D341Med (cell line): ENCODE data around the gene PFN3.
"Not testable (repeated sequence)": the region's sequence is repeated elsewhere in the genome, so short reads cannot be mapped to it uniquely, and the experiment has no call there.

Experiments
- DNase-seq: peaks from one replicate; pipeline ENCODE4 v3.0.0; 2012; ENCODE audit warnings: low spot score

The PFN3 gene

GRCh38 chr5:177425196-177425800 lies 24.8 kb upstream of the PFN3 start:
- DNase-seq = no peak

- no peak for DNase-seq
Measured at GRCh38 chr5:177423671-177424070, 23.2 kb upstream of the PFN3 start.

GRCh38 chr5:177421062-177421798 lies 20.8 kb upstream of the PFN3 start:
- no peak for DNase-seq

GRCh38 chr5:177420472-177420871 lies 20.0 kb upstream of the PFN3 start:
- DNase-seq = not testable (repeated sequence)

GRCh38 chr5:177419046-177419445 lies 18.6 kb upstream of the PFN3 start:
- DNase-seq = no peak

- DNase-seq = not testable (repeated sequence)
Measured at GRCh38 chr5:177417081-177417480, 16.6 kb upstream of the PFN3 start.

- no peak for DNase-seq
Measured at GRCh38 chr5:177414481-177414880, 14.0 kb upstream of the PFN3 start.

- no peak for DNase-seq
Measured at GRCh38 chr5:177412603-177413233, 12.3 kb upstream of the PFN3 start.

- DNase-seq = no peak
Measured at GRCh38 chr5:177410575-177410974, 10.1 kb upstream of the PFN3 start.

- DNase-seq = no peak
Measured at GRCh38 chr5:177409043-177409801, 8.8 kb upstream of the PFN3 start, which contains the start of gene F12. Gene F12, minus strand, starts transcription at chr5:177409564. Its CDS starts 37 bp downstream, at chr5:177409527.

- no peak for DNase-seq
Measured at GRCh38 chr5:177405805-177406204, 5.3 kb upstream of the PFN3 start.

- DNase-seq = no peak
Measured at GRCh38 chr5:177405312-177405711, 4.9 kb upstream of the PFN3 start.

- DNase-seq = no peak
Measured at GRCh38 chr5:177404641-177405179, 4.2 kb upstream of the PFN3 start.

GRCh38 chr5:177403792-177404640 lies 3.6 kb upstream of the PFN3 start:
- DNase-seq = peak; percentile 91

- peak; percentile 69 for DNase-seq
Measured at GRCh38 chr5:177403102-177403791, 2.8 kb upstream of the PFN3 start.

- DNase-seq = peak; percentile 88
Measured at GRCh38 chr5:177402271-177403043, 2.0 kb upstream of the PFN3 start.

- no peak for DNase-seq
Measured at GRCh38 chr5:177397875-177398390, 2.5 kb downstream of the PFN3 start.

- no peak for DNase-seq
Measured at GRCh38 chr5:177396807-177397206, 3.7 kb downstream of the PFN3 start.

- no peak for DNase-seq
Measured at GRCh38 chr5:177396078-177396477, 4.4 kb downstream of the PFN3 start.

GRCh38 chr5:177393990-177394389 lies 6.5 kb downstream of the PFN3 start:
- DNase-seq = no peak
